RWPE1 (cell line): ENCODE data around the gene CUX1.

Source experiments
- CTCF ChIA-PET: fragments of 350-600 bp; sonication (Branson Sonifier 250); formaldehyde crosslinking; extraction: SDS; loops from one replicate; lab custom pipeline; 2021; lab: Yijun Ruan, JAX
- POLR2A ChIA-PET: fragments of 400-600 bp; formaldehyde crosslinking; extraction: SDS; loops from one replicate; lab custom pipeline; 2020; ENCODE audit warnings: antibody characterized with exemption; ENCODE audit not compliant: low non-redundant PET; lab: Yijun Ruan, JAX
- DNase-seq: peaks from one replicate; pipeline ENCODE4 v3.0.0; 2012; ENCODE audit warnings: low spot score
- H3K27ac ChIP-seq: fragments of 450-650 bp; 2 replicates; pipeline ENCODE4 v1.5.1; 2017
- TF ChIP-seq, protein P1 (sequence below): fragments of 450-650 bp; conservative IDR thresholded peaks from 2 replicates; pipeline ENCODE4 v1.5.1; 2017; ENCODE audit warnings: low read depth, mild to moderate bottlenecking

CUX1 gene

DNA sequence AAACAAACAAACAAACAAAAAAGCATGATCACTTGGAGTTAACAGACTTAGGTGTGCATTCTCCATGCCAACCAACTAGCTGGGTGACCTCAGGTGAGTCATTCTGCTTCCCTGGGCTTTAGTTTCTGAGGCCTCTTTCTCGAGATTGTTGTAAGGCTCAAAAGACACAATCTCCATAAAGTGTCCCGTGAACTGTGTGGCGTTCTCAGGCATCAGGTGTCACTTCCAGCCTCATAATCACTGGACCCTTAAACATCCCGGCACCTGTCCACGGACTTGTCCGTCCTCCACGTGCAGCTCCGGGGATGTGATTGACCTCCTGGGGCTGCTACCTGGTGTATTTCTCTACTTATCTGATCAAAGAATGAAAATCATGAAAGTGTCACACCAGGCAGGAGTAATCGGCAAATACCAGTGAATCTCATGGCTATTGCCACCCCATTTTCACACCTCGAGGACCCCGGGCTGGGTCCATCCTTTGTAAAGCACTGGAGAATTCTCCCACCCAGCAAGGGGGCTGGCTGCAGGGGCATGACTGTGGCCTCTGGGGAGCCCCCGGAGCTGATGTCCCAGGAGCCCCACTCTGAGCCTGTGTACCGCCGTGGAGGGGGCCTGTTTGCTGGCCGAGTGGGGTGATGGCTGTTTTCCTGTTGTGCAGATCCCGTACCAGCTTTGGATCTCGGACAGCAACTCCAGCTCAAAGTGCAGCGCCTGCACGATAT is 279.4 kb downstream of the CUX1 start:
- TF ChIP-seq, protein P1, sequence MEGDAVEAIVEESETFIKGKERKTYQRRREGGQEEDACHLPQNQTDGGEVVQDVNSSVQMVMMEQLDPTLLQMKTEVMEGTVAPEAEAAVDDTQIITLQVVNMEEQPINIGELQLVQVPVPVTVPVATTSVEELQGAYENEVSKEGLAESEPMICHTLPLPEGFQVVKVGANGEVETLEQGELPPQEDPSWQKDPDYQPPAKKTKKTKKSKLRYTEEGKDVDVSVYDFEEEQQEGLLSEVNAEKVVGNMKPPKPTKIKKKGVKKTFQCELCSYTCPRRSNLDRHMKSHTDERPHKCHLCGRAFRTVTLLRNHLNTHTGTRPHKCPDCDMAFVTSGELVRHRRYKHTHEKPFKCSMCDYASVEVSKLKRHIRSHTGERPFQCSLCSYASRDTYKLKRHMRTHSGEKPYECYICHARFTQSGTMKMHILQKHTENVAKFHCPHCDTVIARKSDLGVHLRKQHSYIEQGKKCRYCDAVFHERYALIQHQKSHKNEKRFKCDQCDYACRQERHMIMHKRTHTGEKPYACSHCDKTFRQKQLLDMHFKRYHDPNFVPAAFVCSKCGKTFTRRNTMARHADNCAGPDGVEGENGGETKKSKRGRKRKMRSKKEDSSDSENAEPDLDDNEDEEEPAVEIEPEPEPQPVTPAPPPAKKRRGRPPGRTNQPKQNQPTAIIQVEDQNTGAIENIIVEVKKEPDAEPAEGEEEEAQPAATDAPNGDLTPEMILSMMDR, result no peak
- DNase-seq, result no peak
- H3K27ac ChIP-seq, result peak overlapping the region; percentile 25
- POLR2A ChIA-PET, result no interaction called here
- CTCF ChIA-PET, result interaction anchor here (0.6 kb wide), 1 partner anchor 12 kb away, joined by 6 read pairs; no protein-coding TSS in a partner anchor

DNA sequence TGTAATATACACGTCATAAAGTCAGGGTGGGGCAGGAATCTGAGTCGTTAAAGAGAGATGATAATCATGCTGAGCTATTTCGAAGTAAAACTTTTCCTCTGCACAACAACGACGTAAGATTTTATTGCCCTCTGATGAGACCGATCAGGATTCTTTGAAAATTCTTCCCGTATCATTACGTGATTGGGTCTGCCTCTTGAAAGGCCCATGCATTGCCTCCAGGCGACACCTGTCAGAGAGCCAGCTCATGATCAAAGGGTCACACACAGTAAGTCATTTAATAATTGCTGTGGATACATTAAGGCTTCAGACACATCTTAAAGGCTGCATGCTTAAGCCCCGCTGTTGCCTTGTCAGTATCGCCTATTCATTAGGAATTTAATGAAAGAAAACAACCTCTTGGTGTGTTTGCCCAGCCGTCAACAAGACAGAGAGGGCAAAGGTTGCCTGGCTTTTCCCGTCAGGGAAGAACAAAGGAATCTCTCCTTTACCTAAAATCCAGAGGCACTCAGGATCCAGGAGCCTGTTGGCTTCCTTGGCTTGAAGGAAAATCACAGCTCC is 280.3 kb downstream of the CUX1 start:
- H3K27ac ChIP-seq, result no peak overlapping the region
- DNase-seq, result no peak
- TF ChIP-seq, protein P1, result no peak
- POLR2A ChIA-PET, result no interaction called here
- CTCF ChIA-PET, result interaction anchor here (0.6 kb wide), 1 partner anchor 11 kb away, joined by 6 read pairs; no protein-coding TSS in a partner anchor

DNA sequence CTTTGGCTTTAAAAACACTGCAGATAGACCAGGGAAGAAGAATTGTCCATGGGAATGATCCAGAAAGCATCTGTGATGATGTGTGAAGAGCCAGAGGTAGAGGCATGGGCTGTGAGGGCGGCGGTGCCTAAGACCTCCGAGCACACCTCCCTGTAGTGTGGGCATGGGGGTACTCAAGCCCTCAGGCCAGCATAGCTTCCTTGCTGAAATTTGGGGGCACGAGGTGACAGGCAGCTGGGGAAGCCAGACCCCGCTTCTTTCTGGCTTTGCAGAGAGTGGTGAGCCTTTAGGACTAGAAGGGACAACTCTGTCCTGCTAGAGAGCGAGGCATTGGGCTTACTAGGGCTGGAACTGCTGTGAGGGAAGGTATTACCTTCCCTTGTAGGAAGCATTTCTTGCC is 281.6 kb downstream of the CUX1 start:
- ChIA-PET CTCF (interaction anchor here (0.6 kb wide), 2 partner anchors 38 to 159 kb away, joined by 4 read pairs; no protein-coding TSS in a partner anchor), POLR2A (no interaction called here)
- DNase-seq, result no peak
- 0 out of 2 replicates have a peak overlapping the region, but pooled peaks have one; percentile 19 for H3K27ac ChIP-seq
- TF ChIP-seq, protein P1, result no peak

DNA sequence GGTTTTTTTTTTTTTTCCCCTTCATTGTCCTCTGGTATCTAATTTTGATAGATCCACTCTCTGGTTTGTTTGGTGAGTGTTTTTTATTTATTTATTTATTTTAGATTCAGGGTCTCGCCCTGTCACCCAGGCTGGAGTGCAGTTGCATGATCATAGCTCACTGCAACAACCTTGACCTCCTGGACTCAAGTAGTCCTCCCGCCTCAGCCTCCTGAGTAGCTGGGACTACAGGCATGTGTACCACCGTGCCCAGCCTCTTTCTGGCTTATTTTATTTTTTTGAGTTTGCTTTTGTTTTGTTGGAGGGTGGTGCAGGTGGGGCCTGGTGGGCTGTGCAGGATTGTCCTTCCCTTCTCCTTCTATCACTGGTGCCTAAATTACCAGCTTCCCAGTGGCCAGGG is 282.0 kb downstream of the CUX1 start:
- peak overlapping the region; percentile 33 for H3K27ac ChIP-seq
- TF ChIP-seq, protein P1, result no peak
- POLR2A ChIA-PET, result no interaction called here
- no peak for DNase-seq
- CTCF ChIA-PET, result interaction anchor here (0.6 kb wide), 1 partner anchor 38 kb away, joined by 4 read pairs; no protein-coding TSS in a partner anchor

DNA sequence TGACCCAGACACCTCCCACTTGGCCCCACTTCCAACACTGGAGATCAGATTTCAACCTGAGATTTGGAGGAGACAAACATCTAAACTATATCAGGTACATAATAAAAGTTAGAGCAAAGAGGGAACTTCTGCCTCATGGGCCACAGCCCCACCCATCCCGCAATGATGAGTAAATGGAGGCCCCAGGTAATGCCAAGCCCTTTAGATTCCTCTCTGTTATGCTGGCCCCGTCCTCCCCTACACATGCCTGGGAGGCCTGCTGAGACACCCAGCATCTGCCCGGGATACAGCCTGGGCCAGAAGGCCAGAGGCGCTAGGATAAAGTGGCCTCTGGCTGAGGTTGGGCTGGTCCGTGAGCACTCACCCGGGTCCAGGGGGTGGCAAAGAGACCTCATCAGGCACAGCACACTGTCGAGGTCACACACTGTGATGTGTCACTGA is 283.7 kb downstream of the CUX1 start:
- TF ChIP-seq, protein P1, result no peak
- ChIA-PET CTCF (interaction anchor here (0.6 kb wide), 1 partner anchor 12 kb away, joined by 4 read pairs; no protein-coding TSS in a partner anchor), POLR2A (no interaction called here)
- H3K27ac ChIP-seq, result peak overlapping the region; percentile 30
- peak; percentile 78 for DNase-seq

DNA sequence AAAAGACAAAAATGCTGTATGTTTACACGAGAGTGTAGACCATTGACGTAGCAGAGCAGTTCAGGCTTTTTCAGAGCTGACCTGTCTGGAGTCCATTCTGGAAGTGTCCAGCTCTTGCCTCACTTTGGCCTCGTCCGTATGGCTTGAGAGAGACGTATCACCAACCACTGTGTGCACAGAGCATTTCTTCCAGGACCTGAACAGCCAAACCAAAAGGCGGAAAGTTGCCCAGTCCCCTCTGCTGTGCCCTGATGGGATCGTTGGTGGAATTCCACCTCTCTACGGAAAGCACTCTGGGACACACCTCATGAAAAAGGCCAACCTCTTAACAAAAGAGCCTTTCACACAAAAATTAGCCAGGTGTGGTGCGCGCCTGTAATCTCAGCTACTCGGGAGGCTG is 284.5 kb downstream of the CUX1 start:
- TF ChIP-seq, protein P1, result no peak
- ChIA-PET CTCF (interaction anchor here (0.6 to 1.1 kb wide), 3 partner anchors 11 to 138 kb away, joined by 3 read pairs; no protein-coding TSS in a partner anchor), POLR2A (no interaction called here)

More for the DNA sequence above, 284.5 kb downstream of the CUX1 start:
- no peak for DNase-seq
- H3K27ac ChIP-seq, result peak overlapping the region; percentile 30; the same call in 1 of the 2 replicates
